ENCODE measurements around the gene INAFM2. TPM values are rescaled to one million over a fixed set of nuclear protein-coding genes. Genes with fewer than 3 reads are reported as not detected.

INAFM2 gene
- total and polyA plus RNA-seq, 9 of the 15 experiments (the other 6 are each of a cell fraction or from before 2014, with no cell fraction given), result 11.8 to 43.1 (median 27.2) TPM

- TF ChIP-seq ZBTB40 (IDR thresholded peaks at IDR 0.05), result no peak
- no peak for TF ChIP-seq ZBTB40 (CRISPR knock-in tag; IDR thresholded peaks at IDR 0.05)
Observed at GRCh38 chr15:40290545-40290917, 33.0 kb upstream of the INAFM2 start (continued).

Data from K562 (cell line).